Stimulated activated CD8-positive, alpha-beta memory T cell treated with anti-CD3 and anti-CD28 coated beads, Interleukin-15, amount 100 ng/mL, for 4 hours (primary cell): Measurements from ENCODE around the gene USF2.

ENCODE experiments used
- DNase-seq, 2 donors: peaks; one replicate each; pipeline ENCODE4 v3.0.0-alpha.2; 2020; ENCODE audit warnings: low read depth in 2 of 2

USF2 gene

GRCh38 chr19:35298561-35298972, 29.8 kb downstream of the USF2 start:
- no peak for DNase-seq

GRCh38 chr19:35299523-35300338, 31.0 kb downstream of the USF2 start:
- DNase-seq, result no peak

- DNase-seq, result no peak
Measured at GRCh38 chr19:35300339-35300649, 31.5 kb downstream of the USF2 start.

GRCh38 chr19:35301961-35302360, 33.2 kb downstream of the USF2 start:
- no peak for DNase-seq

- no peak for DNase-seq
Measured at GRCh38 chr19:35302446-35302845, 33.7 kb downstream of the USF2 start.

- DNase-seq, result no peak
Measured at GRCh38 chr19:35303357-35303915, 34.7 kb downstream of the USF2 start.

- DNase-seq, result no peak
Measured at GRCh38 chr19:35304036-35304435, 35.3 kb downstream of the USF2 start.

GRCh38 chr19:35305181-35305580, 36.4 kb downstream of the USF2 start:
- DNase-seq, result no peak

GRCh38 chr19:35306473-35307246, 37.9 kb downstream of the USF2 start:
- DNase-seq, result no peak

GRCh38 chr19:35307931-35308330, 39.2 kb downstream of the USF2 start:
- no peak for DNase-seq

- DNase-seq, result no peak
Measured at GRCh38 chr19:35308910-35309309, 40.1 kb downstream of the USF2 start.

GRCh38 chr19:35309481-35310279, 40.9 kb downstream of the USF2 start:
- no peak for DNase-seq

- DNase-seq, result no peak
Measured at GRCh38 chr19:35310331-35310730, 41.6 kb downstream of the USF2 start.

GRCh38 chr19:35310811-35311465, 42.2 kb downstream of the USF2 start:
- no peak for DNase-seq

- DNase-seq, result no peak
Measured at GRCh38 chr19:35311901-35312665, 43.3 kb downstream of the USF2 start.

- no peak for DNase-seq
Measured at GRCh38 chr19:35313587-35313986, 44.8 kb downstream of the USF2 start.

- DNase-seq, result no peak
Measured at GRCh38 chr19:35314031-35314430, 45.3 kb downstream of the USF2 start.

- DNase-seq, result no peak
Measured at GRCh38 chr19:35314858-35315470, 46.2 kb downstream of the USF2 start.

- no peak for DNase-seq
Measured at GRCh38 chr19:35315883-35316282, 47.1 kb downstream of the USF2 start.

- DNase-seq, result no peak
Measured at GRCh38 chr19:35316560-35316959, 47.8 kb downstream of the USF2 start.
